ENCODE measurements around the gene KIAA0825. TPM values are rescaled to one million over a fixed set of nuclear protein-coding genes. Genes with fewer than 3 reads are reported as not detected.

Gene KIAA0825
- total and polyA plus RNA-seq, 2 of the 8 experiments (the other 6 are each of a cell fraction or from before 2014, with no cell fraction given), result 0.60 to 1.0 TPM

DNA sequence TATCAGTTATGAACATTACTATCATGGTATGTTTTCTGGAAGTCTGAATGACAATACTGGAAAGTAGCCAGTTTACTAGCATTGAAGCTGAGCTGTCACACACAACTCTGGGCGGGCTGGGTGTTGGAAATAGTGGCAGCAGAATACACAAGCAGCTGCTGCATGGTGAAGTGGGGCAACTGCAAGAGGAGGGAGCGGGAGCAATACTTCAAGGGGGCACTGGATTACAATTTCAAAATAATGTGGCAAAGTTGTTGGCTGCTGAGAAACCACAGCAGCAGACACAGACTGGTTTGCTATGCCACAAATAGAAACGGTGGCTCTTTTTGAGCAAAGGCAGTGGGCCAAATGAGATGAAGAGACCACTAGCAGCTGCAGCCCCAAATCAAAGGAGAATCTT lies 350.2 kb downstream of the KIAA0825 start:
- H3K14ac ChIP-seq (ENCODE audit: insufficient read length), result no peak overlapping the region
- H2AK5ac ChIP-seq (ENCODE audit: low read depth, low read length), result no peak overlapping the region
- no peak overlapping the region for H3K18ac ChIP-seq (ENCODE audit: extremely low read depth, low read length)
- no peak overlapping the region for H2BK15ac ChIP-seq (ENCODE audit: low read length)
- no peak overlapping the region for H2BK20ac ChIP-seq (ENCODE audit: low read length)
- H3K27ac ChIP-seq (ENCODE audit: low read depth, low read length), result no peak overlapping the region
- H3K79me2 ChIP-seq (ENCODE audit: control insufficient read depth in 1 of 2, insufficient read depth in 2 of 2, low read length in 2 of 2), result peaks cover 0 to 90% of the 10 kb centered on the region in 2 experiments; a peak in 2 of 4 replicates
- no peak for DNase-seq (ENCODE audit: low read depth in 1 of 2, low spot score in 2 of 2)
- peaks cover 1 to 2% of the 10 kb centered on the region in 2 experiments for H4K20me1 ChIP-seq (replicated peaks in 1 of 2; ENCODE audit: control insufficient read depth in 1 of 2, insufficient read depth in 2 of 2, low read length in 2 of 2)
- H2BK12ac ChIP-seq (ENCODE audit: low read depth, low read length), result no peak overlapping the region
- no peak overlapping the region for H2BK120ac ChIP-seq (replicated peaks; ENCODE audit: low read depth, low read length)
- H3K4me2 ChIP-seq (ENCODE audit: insufficient read depth in 1 of 2, low read depth in 2 of 2, low read length in 2 of 2), result no peak overlapping the region
- H3K23ac ChIP-seq (ENCODE audit: insufficient read length), result no peak overlapping the region
- TF ChIP-seq ZNF274 (IDR thresholded peaks at IDR 0.05; ENCODE audit: borderline replicate concordance, extremely low read depth, low read length), result no peak
- no peak for TF ChIP-seq KDM5A (IDR thresholded peaks at IDR 0.05; ENCODE audit: low read length)
- no peak for TF ChIP-seq CEBPB (IDR thresholded peaks at IDR 0.05; ENCODE audit: low read depth, low read length)
- no peak for TF ChIP-seq BRCA1 (IDR thresholded peaks at IDR 0.05; ENCODE audit: low read depth, low read length)
- no peak for TF ChIP-seq RBBP5 (IDR thresholded peaks at IDR 0.05; ENCODE audit: borderline replicate concordance, low read depth, low read length)
- no peak overlapping the region for H3K4me3 ChIP-seq (ENCODE audit: extremely low read depth in 1 of 4, insufficient read depth in 2 of 4, low read depth in 3 of 4, low read length in 4 of 4)
- ChIA-PET CTCF (ENCODE audit: partially characterized antibody) (no interaction called here), POLR2A (ENCODE audit: partially characterized antibody) (no interaction called here)
- H4K8ac ChIP-seq (ENCODE audit: extremely low read depth, insufficient read depth, low read length), result no peak overlapping the region
- no peaks in the 10 kb centered on the region for H3K27me3 ChIP-seq (replicated peaks in 1 of 4; ENCODE audit: control insufficient read depth in 3 of 4, extremely low read depth in 1 of 4, insufficient read depth in 3 of 4, low read length in 3 of 4)
- no peaks in the 10 kb centered on the region; the same call in 1 of the 2 replicates for H3K79me1 ChIP-seq (ENCODE audit: low read depth, low read length)
- no peak overlapping the region for H3K56ac ChIP-seq (replicated peaks; ENCODE audit: insufficient read length, low read depth, low read length)
- no peaks in the 10 kb centered on the region for H3K36me3 ChIP-seq (ENCODE audit: control insufficient read depth in 2 of 4, insufficient read depth in 4 of 4, low read length in 3 of 4)
- no peak overlapping the region for H4K5ac ChIP-seq (ENCODE audit: insufficient read length, low read depth, low read length)
- WGBS, 2 experiments (ENCODE audit: extremely low coverage in 1 of 2, insufficient coverage in 1 of 2, insufficient read length in 1 of 2, insufficient replicate concordance in 2 of 2, low coverage in 1 of 2, low lambda C conversion rate in 2 of 2, missing lambda C conversion rate in 1 of 2), result 70% methylated on average over 3 of the region's 3 CpGs; no CpG with 5 or more reads in 1 of the 2 experiments
- FAIRE-seq, result no peak
- H2AFZ ChIP-seq (ENCODE audit: low read length), result no peak overlapping the region
- H3K9me3 ChIP-seq (ENCODE audit: insufficient read depth in 2 of 2, low read depth in 1 of 2, low read length in 1 of 2), result no peaks in the 10 kb centered on the region; a peak in 1 of 4 replicates
- no peak overlapping the region for H3K4ac ChIP-seq (replicated peaks; ENCODE audit: insufficient read length, low read depth, low read length)
- H2BK5ac ChIP-seq (ENCODE audit: low read depth, low read length), result no peak overlapping the region
- H3K9ac ChIP-seq (replicated peaks in 1 of 4; ENCODE audit: extremely low read depth in 1 of 4, low read depth in 3 of 4, low read length in 3 of 4), result no peak overlapping the region
- H3K23me2 ChIP-seq (ENCODE audit: low read depth, low read length), result no peaks in the 10 kb centered on the region
- H4K91ac ChIP-seq (replicated peaks; ENCODE audit: insufficient read length, low read length), result no peak overlapping the region
- H3K4me1 ChIP-seq (replicated peaks in 1 of 4; ENCODE audit: control insufficient read depth in 3 of 4, insufficient read depth in 4 of 4, low read length in 3 of 4), result no peaks in the 10 kb centered on the region
